GM10248 (cell line): Measurements from ENCODE around the gene TMPRSS13.
"Not testable (repeated sequence)": the region's sequence is repeated elsewhere in the genome, so short reads cannot be mapped to it uniquely, and the experiment has no call there.

Experiments used
- CTCF ChIA-PET: fragments of 300-600 bp; sonication (Branson Sonifier 250); formaldehyde crosslinking; extraction: SDS; loops from one replicate; lab custom pipeline; 2021; ENCODE audit warnings: antibody characterized with exemption; lab: Yijun Ruan, JAX
- POLR2A ChIA-PET: fragments of 350-650 bp; sonication (Branson Sonifier 250); formaldehyde crosslinking; extraction: SDS; loops from one replicate; lab custom pipeline; 2020; ENCODE audit warnings: antibody characterized with exemption; lab: Yijun Ruan, JAX
- DNase-seq: peaks from one replicate; pipeline ENCODE4 v3.0.0; 2012; ENCODE audit errors: extremely low spot score
- TF ChIP-seq, protein P1 (sequence below): IDR thresholded peaks from 2 replicates; pipeline ENCODE4 v1.5.1; 2012; ENCODE audit warnings: mild to moderate bottlenecking, low read depth; ENCODE audit errors: extremely low read depth, missing control alignments, control extremely low read depth

TMPRSS13 gene

GRCh38 chr11:117929142-117929915 is at the start of gene TMPRSS13:
TSS of gene TMPRSS13 (minus strand) at chr11:117929402. CDS start at chr11:117929307, 95 bp downstream.
- ChIA-PET POLR2A (no interaction called here), CTCF (interaction anchor here (0.9 to 3.8 kb wide), 4 partner anchors 8 to 115 kb away, joined by 3 to 26 read pairs (median 4); no protein-coding TSS in a partner anchor)
- TF ChIP-seq, protein P1, sequence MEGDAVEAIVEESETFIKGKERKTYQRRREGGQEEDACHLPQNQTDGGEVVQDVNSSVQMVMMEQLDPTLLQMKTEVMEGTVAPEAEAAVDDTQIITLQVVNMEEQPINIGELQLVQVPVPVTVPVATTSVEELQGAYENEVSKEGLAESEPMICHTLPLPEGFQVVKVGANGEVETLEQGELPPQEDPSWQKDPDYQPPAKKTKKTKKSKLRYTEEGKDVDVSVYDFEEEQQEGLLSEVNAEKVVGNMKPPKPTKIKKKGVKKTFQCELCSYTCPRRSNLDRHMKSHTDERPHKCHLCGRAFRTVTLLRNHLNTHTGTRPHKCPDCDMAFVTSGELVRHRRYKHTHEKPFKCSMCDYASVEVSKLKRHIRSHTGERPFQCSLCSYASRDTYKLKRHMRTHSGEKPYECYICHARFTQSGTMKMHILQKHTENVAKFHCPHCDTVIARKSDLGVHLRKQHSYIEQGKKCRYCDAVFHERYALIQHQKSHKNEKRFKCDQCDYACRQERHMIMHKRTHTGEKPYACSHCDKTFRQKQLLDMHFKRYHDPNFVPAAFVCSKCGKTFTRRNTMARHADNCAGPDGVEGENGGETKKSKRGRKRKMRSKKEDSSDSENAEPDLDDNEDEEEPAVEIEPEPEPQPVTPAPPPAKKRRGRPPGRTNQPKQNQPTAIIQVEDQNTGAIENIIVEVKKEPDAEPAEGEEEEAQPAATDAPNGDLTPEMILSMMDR = no peak
- DNase-seq = no peak

DNA sequence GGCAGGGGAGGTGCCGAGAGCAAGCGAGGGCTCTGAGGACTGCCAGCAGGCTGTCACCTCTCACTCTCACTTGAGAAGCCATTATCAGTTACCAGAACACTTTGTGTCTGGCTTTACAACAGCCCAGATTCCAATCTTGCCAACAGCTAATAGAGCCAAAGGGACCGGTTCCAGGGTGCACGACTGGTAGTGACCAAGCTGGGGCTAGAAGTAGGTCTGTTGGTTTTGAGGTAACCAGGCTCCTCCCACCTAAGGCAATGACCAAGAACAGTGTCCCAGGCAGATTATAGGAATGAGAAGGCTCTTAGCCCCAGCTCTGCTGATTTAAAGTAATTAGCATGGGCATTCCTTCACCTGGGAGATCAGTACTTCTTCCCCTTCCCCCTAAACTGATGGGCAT is 49.8 kb upstream of the TMPRSS13 start:
- TF ChIP-seq, protein P1 = no peak
- no peak for DNase-seq

GRCh38 chr11:117978291-117978910 is 49.2 kb upstream of the TMPRSS13 start:
- CTCF ChIA-PET = interaction anchor here (0.8 to 1.7 kb wide), 4 partner anchors 10 to 75 kb away, joined by 3 to 8 read pairs (median 4); no protein-coding TSS in a partner anchor
- POLR2A ChIA-PET, DNase-seq: not testable (repeated sequence)

More for the DNA sequence above, 49.8 kb upstream of the TMPRSS13 start:
- ChIA-PET POLR2A (interaction anchor here (0.8 kb wide), 1 partner anchor 9 kb away, joined by 3 read pairs; no protein-coding TSS in a partner anchor), CTCF (interaction anchor here (0.9 to 2.1 kb wide), 7 partner anchors 10 to 74 kb away, joined by 3 to 16 read pairs (median 4); no protein-coding TSS in a partner anchor)

DNA sequence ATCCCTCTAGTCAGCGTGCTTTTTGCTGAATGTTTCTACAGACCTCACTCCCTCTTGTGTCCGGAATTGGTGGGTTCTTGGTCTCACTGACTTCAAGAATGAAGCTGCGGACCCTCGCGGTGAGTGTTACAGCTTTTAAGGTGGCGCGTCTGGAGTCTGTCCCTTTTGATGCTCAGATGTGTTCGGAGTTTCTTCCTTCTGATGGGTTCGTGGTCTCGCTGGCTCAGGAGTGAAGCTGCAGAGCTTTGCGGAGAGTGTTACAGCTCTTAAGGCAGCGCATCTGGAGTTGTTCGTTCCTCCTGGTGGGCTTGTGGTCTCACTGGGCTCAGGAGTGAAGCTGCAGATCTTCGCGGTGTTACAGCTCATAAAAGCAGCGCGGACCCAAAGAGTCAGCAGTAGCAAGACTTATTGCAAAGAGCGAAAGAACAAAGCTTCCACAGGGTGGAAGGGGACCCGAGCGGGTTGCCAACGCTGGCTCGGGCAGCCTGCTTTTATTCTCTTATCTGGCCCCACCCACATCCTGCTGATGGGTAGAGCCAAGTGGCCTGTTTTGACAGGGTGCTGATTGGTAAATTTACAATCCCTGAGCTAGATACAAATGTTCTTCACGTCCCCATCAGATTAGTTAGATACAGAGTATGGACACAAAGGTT is 48.5 kb upstream of the TMPRSS13 start:
- POLR2A ChIA-PET, DNase-seq: not testable (repeated sequence)
- CTCF ChIA-PET = interaction anchor here (0.8 to 1.6 kb wide), 3 partner anchors 9 to 31 kb away, joined by 3 to 4 read pairs (median 3); no protein-coding TSS in a partner anchor

DNA sequence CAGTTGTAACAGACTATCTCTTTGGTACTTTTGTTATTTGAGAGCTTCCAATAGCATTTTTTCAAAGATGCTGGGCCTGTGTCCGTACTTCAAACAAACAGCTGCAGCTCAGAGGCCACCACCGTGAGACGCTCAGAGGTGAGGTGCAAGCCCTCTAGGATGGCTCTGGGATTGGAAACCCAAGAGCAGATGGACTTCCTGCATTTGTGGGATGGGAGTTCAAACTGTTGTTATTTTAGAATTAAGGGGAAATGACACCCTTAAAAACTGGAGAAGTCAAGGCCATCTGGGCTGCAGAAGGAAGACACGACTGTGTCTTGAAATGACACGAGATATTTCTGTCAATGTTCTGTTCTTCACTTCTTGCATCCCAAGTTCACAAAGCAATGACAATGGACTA is 47.8 kb upstream of the TMPRSS13 start:
- ChIA-PET POLR2A (no interaction called here), CTCF (interaction anchor here (1.0 to 3.7 kb wide), 5 partner anchors 24 to 76 kb away, joined by 3 to 22 read pairs (median 3); no protein-coding TSS in a partner anchor)
- DNase-seq = no peak
- TF ChIP-seq, protein P1 = no peak

DNA sequence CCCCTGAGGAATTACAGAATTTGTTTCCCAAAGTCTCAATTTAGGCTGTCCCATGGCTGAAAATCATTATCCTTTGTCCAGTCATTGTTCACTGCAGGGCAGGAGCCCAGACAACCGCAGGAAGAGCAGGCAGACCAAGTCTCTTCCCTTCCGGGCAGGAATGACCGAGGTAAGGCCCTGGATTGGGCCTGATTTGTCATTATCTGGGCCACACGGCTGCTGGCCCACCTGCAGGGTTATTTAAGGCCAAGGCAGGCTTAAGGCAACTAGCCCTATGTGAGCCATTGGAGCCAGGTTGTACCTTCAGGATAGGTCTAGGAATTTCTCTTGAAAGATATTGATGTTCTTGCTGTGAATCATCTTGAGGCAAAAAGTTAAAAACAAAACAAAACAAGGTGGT is 47.2 kb upstream of the TMPRSS13 start:
- ChIA-PET POLR2A (no interaction called here), CTCF (interaction anchor here (1.0 to 3.7 kb wide), 4 partner anchors 26 to 76 kb away, joined by 3 to 22 read pairs (median 3); no protein-coding TSS in a partner anchor)
- no peak for DNase-seq
- TF ChIP-seq, protein P1 = no peak

DNA sequence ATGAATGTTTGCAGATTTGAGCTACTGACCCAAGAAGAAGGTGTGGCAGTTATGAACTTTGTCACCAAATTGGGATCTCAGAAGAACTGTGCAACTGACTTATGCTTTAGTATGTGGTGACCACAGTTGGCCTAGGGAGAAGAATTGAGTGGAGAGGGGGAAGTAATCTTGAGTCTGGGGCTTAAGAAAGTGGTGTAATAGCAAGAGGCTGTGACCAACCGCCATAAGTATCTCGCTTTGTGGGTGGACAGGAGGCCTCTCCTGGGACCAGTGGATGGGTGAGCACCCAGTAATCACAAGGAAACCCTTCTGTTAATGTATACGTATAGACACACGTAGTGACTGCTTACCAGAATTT is 44.3 kb upstream of the TMPRSS13 start:
- TF ChIP-seq, protein P1 = no peak
- ChIA-PET POLR2A (no interaction called here), CTCF (interaction anchor here (0.9 to 3.7 kb wide), 2 partner anchors 12 to 26 kb away, joined by 3 to 22 read pairs; no protein-coding TSS in a partner anchor)
- no peak for DNase-seq
